ENCODE measurements around the gene TMEM174. TPM values are rescaled to one million over a fixed set of nuclear protein-coding genes. Genes with fewer than 3 reads are reported as not detected.

Gene TMEM174
- total RNA-seq, 1 donor from 2014 or later = not detected

- Histone ChIP-seq H4K20me1 (ENCODE audit: low read depth) (no peaks in the 10 kb centered on the region), H3K79me2 (ENCODE audit: low read depth) (no peaks in the 10 kb centered on the region), H3K4me3 (no peak overlapping the region), H3F3A (ENCODE audit: low read depth) (no peaks in the 10 kb centered on the region), H2AFZ (replicated peaks) (no peak overlapping the region), H3K36me3 (no peaks in the 10 kb centered on the region), H3K4me2 (no peak overlapping the region), H3K9ac (no peak overlapping the region), H3K27ac (no peak overlapping the region), H3K27me3 (no peaks in the 10 kb centered on the region), H3K4me1 (no peaks in the 10 kb centered on the region), H3K9me3 (ENCODE audit: low read depth) (no peaks in the 10 kb centered on the region)
- H3K4me3 Mint-ChIP-seq = no peak overlapping the region
- no peaks in the 10 kb centered on the region for H3K27me3 Mint-ChIP-seq (ENCODE audit: insufficient read depth, low read depth)
- H3K4me1 Mint-ChIP-seq = peaks cover 18% of the 10 kb centered on the region
- TF ChIP-seq EZH2 (IDR thresholded peaks at IDR 0.05) (no peak), CTCF (IDR thresholded peaks at IDR 0.05) (no peak), EZH2phosphoT487 (IDR thresholded peaks at IDR 0.05) (no peak)
- no peak for DNase-seq (ENCODE audit: low spot score)
- no peaks in the 10 kb centered on the region for H3K36me3 Mint-ChIP-seq
- H3K27ac Mint-ChIP-seq = no peak overlapping the region
- no peaks in the 10 kb centered on the region for H3K9me3 Mint-ChIP-seq
Observed at GRCh38 chr5:73178265-73178664, 5.3 kb downstream of the TMEM174 start.

DNA sequence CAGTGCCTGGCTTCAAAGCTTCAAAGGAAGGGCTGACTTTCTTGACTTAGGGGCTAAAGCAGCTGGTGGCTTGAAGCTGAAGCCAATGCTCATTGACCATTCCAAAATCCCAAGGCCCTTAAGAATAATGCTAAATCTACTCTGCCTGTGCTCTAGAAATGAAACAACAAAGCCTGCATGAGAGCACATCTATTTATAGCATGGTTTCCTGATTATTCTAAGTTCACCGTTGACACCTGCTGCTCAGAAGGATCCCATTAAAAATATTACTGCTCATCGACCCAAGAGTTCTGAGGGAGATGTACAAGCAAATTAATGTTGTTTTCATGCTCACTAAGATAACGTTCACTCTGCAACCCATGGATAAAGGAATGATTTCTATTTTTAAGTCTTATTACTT, 6.7 kb downstream of the TMEM174 start:
- Histone ChIP-seq H3K9me3 (ENCODE audit: low read depth) (no peaks in the 10 kb centered on the region), H3K4me2 (no peak overlapping the region), H2AFZ (replicated peaks) (no peak overlapping the region), H3F3A (ENCODE audit: low read depth) (no peaks in the 10 kb centered on the region), H3K79me2 (ENCODE audit: low read depth) (no peaks in the 10 kb centered on the region), H3K4me1 (no peaks in the 10 kb centered on the region), H3K9ac (no peak overlapping the region), H3K36me3 (no peaks in the 10 kb centered on the region), H4K20me1 (ENCODE audit: low read depth) (no peaks in the 10 kb centered on the region), H3K4me3 (no peak overlapping the region), H3K27ac (no peak overlapping the region), H3K27me3 (no peaks in the 10 kb centered on the region)
- no peak for DNase-seq (ENCODE audit: low spot score)
- Mint-ChIP-seq H3K27me3 (ENCODE audit: insufficient read depth, low read depth) (no peaks in the 10 kb centered on the region), H3K4me3 (no peak overlapping the region), H3K4me1 (peaks cover 11% of the 10 kb centered on the region), H3K27ac (no peak overlapping the region), H3K36me3 (no peaks in the 10 kb centered on the region), H3K9me3 (peaks cover 4% of the 10 kb centered on the region)
- TF ChIP-seq EZH2 (IDR thresholded peaks at IDR 0.05) (no peak), CTCF (IDR thresholded peaks at IDR 0.05) (no peak), EZH2phosphoT487 (IDR thresholded peaks at IDR 0.05) (no peak)

GRCh38 chr5:73180566-73180965, 7.6 kb downstream of the TMEM174 start:
- H3K36me3 ChIP-seq = no peaks in the 10 kb centered on the region
- H3K27ac ChIP-seq = no peak overlapping the region
- H3K79me2 ChIP-seq (ENCODE audit: low read depth) = no peaks in the 10 kb centered on the region
- H3K4me1 ChIP-seq = no peaks in the 10 kb centered on the region
- no peaks in the 10 kb centered on the region for H3F3A ChIP-seq (ENCODE audit: low read depth)
- H3K27me3 Mint-ChIP-seq (ENCODE audit: insufficient read depth, low read depth) = no peaks in the 10 kb centered on the region
- no peaks in the 10 kb centered on the region for H3K36me3 Mint-ChIP-seq
- no peak overlapping the region for H3K9ac ChIP-seq
- no peak overlapping the region for H3K4me3 ChIP-seq
- TF ChIP-seq CTCF (IDR thresholded peaks at IDR 0.05) (no peak), EZH2 (IDR thresholded peaks at IDR 0.05) (no peak), EZH2phosphoT487 (IDR thresholded peaks at IDR 0.05) (no peak)
- H3K9me3 Mint-ChIP-seq = peaks cover 8% of the 10 kb centered on the region
- no peaks in the 10 kb centered on the region for H3K27me3 ChIP-seq
- H4K20me1 ChIP-seq (ENCODE audit: low read depth) = no peaks in the 10 kb centered on the region
- no peak overlapping the region for H3K4me3 Mint-ChIP-seq
- H3K9me3 ChIP-seq (ENCODE audit: low read depth) = peaks cover 5% of the 10 kb centered on the region
- H3K4me2 ChIP-seq = no peak overlapping the region
- H3K4me1 Mint-ChIP-seq = peaks cover 10% of the 10 kb centered on the region
- no peak overlapping the region for H3K27ac Mint-ChIP-seq
- no peak overlapping the region for H2AFZ ChIP-seq (replicated peaks)
- no peak for DNase-seq (ENCODE audit: low spot score)
